NCI-H510A (cell line): ENCODE measurements around the gene ZBBX.
"Not testable (repeated sequence)": the region's sequence is repeated elsewhere in the genome, so short reads cannot be mapped to it uniquely, and the experiment has no call there.

Experiments
- DNase-seq: peaks from one replicate; lab custom pipeline; 2025; lab: John Stamatoyannopoulos, UW

ZBBX gene, protein sequence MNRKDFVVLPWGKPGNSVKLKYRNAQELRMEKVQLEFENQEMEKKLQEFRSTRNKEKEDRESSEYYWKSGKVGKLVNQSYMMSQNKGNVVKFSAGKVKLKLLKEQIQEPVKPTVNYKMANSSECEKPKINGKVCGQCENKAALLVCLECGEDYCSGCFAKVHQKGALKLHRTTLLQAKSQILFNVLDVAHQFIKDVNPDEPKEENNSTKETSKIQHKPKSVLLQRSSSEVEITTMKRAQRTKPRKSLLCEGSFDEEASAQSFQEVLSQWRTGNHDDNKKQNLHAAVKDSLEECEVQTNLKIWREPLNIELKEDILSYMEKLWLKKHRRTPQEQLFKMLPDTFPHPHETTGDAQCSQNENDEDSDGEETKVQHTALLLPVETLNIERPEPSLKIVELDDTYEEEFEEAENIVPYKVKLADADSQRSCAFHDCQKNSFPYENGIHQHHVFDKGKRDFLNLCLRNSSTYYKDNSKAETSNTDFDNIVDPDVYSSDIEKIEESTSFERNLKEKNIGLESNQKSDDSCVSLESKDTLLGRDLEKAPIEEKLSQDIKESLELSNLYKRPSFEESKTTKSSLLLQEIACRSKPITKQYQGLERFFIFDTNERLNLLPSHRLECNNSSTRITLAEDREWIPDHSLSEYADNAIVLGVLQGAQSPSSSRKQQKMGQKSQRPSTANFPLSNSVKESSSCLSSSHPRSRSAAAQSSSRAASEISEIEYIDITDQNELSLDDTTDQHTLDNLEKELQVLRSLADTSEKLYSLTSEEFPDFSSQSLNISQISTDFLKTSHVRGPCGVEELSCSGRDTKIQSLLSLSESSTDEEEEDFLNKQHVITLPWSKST

DNA sequence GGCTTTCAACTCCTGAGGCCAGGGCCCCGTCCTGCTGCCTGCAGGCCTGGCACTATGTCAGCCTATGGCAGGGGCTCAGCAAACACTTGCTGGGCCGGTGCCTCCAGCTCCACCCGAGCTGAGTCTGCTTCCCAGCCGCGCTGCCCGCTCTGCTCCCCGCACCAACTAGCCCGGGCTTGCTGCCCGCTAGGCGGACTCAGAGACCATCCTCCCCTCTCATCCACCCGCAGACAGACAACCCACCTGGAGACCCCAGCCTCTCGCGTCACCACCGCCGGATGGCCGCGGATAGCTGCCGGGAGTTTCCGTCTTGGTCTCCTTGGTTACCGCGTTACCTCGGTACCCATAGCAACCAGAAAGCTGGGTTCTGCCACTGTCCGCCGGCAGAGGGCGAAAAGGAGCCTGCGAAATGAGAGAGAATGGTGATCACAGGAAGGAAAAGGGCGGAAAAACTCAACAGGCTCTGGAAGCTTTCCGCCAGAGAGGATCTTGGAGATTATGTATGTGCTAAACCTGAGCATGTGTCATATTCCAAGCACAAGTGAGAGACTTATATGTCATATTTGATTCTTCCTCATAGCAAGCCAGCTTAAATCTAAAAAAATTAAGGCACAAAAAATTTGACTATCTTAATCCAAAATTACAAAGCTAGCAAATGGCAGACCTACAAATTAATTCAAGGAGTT, at the start of gene ZBBX:
TSS of gene ZBBX (minus strand) at position 294 of the 686 bp plus-strand sequence. CDS start 7,396 bp downstream, outside the sequence.
- DNase-seq: peak; percentile 45

DNA sequence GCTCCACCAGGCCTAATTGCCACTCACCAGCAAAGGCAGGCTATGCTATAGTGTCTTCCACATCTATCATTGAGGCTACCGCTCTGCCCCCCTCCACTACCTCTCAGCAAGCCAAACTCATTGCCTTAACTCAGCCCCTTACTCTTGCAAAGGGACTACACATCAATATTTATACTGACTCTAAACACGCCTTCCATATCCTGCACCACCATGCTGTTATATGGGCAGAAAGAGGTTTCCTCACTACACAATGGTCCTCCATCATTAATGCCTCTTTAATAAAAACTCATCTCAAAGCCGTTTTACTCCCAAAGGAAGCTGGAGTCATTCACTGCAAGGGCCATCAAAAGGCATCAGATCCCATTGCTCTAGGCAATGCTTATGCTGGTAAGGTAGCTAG, 46.9 kb upstream of the ZBBX start:
- DNase-seq: not testable (repeated sequence)

DNA sequence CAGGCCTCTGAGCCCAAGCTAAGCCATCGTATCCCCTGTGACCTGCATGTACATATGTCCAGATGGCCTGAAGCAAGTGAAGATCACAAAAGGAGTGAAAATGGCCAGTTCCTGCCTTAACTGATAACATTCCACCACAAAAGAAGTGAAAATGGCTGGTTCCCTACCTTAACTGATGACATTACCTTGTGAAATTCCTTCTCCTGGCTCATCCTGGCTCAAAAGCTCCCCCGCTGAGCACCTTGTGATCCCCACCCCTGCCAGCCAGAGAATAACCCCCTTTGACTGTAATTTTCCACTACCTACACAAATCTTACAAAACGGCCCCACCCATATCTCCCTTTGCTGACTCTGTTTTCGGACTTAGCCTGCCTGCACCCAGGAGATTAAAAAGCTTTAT, 42.3 kb upstream of the ZBBX start:
- not testable (repeated sequence) for DNase-seq

DNA sequence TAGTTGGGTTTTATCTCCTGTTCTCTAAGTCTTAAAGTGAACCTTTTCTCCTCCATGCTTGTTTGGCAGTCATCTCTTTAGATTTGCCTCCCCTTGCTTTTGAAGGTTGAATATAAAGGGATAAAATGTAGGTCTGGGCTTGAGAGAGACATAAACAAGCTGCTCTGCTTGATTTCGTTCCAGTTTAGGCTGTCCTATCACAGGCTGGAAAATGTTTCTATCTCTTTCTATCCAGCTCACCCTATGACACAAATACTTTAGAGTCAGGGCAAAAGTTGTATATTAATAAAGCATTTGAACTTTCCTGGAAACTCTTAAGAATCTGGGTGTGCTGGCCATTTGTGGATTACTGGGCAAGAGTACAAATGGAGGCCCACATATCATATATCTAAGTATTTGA, 29.5 kb upstream of the ZBBX start:
- DNase-seq: no peak

DNA sequence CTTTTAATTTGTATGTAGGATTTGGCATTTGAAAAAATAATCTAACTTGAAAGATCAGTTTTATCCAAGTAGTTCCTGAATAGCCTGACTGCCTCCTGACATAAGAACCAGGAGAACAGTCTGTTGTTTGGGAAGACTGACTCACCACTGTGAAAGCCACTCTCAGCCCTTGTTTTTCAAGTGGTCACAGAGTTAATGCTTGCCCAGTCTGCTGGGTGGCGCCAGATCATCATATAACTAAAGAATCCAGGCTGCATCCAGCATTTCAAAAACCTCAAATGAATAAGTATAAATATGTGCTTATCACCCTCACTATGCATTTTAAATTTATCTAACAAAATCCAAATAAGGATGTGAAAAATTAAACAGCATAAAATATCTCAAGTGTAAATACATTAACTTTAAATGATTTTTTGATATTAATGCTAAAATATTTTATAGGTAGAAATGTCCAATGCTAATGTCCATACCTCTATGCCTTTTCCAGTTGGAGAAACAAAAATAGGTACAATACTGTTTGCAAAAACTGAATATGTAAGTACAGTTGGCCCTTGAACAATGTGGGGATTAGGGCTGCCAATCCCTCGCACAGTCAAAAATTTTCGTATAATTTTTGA, 26.9 kb upstream of the ZBBX start:
- DNase-seq: peak; percentile 32

DNA sequence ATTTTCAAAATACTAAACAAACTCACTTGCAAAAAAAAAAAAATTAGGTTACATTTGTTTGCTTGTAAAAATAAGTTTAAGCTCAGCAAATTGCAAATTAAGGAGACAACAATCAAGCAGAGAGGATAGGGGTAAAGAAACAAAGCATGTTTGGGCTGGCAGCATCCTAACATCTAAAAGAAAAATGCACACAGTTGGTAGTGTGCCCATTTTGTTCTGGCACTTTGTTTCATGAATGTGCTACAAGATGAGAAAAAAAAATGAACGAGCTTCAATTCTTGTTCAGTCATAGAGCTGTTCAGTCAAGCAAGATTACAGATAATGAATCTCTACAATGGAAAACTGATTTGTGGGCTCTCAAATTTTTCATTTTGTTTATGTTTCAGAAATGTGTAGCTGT, 17.7 kb upstream of the ZBBX start:
- DNase-seq: no peak

DNA sequence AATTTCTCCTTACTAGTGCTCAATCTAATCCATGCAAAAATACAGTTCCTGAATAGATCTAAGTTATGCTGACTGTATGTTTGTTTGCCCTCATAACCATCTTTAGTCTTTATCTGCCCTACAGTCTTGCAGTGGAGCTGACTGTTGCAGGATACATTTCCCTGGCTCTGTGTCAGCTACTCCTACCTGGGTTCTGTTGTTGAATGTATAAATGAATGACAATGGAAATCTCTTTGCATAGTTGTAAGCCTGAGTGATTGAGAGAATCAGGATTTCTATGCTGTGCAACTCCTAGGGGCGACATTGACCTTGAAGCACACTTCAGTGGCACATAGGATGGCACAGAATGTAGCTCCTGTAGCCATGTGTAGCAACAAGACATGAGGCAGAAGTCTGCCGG, 16.0 kb upstream of the ZBBX start:
- DNase-seq: no peak

DNA sequence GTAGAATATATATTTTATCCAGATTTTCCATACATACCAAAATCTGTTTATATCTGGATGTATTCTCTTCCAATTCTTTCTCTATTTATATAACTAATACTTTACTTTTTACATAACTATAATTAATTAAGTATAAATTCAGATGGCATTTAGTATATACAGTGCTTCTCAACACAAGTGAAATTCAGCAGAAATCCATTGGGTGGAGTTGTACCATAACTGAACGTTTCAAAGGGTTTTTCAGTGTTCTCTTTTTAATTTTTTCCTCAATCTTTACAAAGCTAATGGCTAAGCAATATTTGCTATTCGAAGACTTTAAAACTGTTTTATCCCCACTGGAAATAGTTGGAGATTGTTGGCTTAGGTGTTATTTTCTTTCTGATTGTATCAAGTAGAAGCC, 13.9 kb upstream of the ZBBX start:
- no peak for DNase-seq

DNA sequence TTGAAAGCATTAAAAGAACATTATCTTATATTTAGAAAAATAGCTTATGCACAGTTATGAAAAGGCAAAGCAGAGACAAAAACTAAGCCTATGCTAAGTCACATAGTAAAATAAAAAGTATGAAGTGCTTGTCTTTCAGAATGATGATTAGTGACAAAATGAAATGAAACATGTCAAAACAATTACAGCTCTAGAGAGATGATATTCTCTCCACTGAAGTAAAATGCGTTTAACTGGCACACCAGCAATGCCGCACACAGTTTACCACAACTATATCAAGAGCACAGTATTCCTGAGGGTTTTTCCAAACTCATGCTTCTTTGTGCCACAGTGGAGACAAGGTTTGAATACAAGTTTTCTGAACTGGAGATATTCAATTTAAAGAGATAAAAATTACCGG, 2.1 kb upstream of the ZBBX start:
- DNase-seq: no peak

DNA sequence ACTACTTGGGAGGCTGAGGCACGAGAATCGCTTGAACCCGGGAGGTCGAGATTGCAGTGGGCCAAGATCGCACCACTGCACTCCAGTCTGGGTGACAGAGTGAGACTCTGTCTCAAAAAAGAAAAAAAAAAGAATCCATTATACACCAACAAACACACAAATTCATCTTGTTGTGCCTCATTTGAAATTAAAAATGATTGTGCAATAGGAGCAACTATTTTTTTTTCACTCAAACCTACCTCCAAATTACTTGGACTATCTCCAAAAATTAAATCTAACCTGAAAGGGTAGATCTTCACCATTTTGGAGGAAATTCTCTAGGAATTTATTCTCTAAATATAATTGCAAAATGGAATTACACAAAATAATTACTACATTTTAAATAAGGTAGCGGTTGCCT, 4.6 kb downstream of the ZBBX start:
- DNase-seq: no peak

DNA sequence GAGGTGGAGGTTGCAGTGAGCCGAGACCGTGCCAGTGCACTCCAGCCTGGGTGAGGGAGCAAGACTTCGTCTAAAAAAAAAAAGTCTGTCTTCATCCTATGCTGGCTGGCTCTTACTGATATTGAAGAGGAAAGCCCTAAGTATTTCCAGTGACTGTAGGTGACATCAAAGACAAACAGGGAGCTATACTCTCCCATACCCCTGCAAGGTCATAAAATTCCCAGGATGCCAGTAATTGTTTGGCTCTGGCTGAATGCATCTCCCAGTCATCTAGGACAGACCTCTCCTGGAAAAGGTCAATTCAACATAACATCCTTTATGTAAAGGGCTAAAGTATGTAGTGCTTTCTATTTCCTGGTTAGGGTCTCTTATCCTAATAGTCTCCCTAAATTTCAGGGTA, 8.0 kb downstream of the ZBBX start:
- DNase-seq: no peak

DNA sequence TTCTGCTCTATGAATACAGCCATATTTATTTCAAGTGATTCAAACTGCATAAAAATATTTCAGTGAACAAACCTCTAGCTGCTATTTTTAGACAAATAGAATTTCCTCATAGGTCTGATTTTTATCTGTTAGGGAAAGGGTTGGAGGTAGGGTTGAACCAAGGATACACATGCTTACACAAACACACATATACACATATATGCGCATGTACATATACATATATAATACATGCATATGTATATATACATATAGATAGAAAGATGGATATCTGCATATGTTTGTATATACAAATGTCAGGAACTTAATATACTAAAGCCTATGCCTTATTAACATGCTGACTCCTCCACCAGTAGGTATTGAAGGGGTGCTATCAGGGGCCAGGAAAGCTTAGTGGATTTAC, 18.1 kb downstream of the ZBBX start:
- no peak for DNase-seq

DNA sequence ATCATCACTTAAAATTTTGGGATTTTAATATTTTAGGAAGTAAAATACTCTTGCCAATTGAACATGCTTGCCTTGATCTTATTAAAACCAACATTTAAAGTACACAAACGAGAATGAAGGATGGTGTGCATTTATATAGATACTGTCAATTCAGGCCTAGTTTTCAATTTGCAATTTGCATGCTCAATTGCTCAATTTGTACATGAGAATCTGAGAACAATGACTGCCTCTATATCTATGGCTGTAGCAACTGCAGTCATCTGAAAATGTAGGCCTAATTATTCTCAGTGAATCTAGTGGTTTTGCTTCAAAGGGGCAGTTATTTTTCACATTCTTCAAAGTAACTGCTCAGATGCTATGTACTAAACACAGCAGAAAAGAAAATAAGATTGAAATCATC, 18.8 kb downstream of the ZBBX start:
- DNase-seq: no peak

DNA sequence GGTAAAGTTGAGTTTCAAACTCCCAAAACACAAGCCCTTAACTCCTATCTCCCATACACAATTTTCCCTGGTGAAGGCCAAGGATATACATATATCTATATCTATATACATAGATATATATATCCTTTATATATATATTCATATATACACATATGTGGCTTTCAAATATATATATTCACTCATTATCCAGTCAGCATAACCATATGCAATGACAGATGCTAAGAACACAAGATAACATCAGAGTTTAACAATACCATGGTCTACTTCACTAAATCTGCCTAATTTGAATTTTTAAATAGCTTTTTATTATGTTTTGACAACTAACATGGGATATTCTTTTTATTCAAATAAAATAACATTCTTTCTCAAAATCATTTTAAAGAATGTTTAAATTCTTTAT, 24.7 kb downstream of the ZBBX start:
- DNase-seq: no peak

DNA sequence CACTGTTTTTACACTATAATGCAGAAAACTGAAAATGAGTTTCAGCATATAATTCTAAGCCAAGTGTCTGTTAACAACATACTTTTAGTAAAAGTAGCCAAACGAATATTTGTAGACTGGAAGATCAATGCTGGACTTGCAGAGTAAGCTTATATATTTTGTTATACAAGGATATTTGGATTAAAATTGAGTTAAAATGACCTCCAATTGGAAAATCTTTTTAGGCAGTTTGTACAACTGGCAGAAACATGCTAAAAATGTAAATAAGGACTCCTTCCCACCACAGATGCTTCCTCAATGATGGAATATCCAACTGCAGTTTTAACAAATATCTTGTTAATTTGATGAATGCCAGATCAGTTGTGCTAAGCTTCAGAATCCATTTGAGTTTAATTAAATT, 25.3 kb downstream of the ZBBX start:
- DNase-seq: no peak

DNA sequence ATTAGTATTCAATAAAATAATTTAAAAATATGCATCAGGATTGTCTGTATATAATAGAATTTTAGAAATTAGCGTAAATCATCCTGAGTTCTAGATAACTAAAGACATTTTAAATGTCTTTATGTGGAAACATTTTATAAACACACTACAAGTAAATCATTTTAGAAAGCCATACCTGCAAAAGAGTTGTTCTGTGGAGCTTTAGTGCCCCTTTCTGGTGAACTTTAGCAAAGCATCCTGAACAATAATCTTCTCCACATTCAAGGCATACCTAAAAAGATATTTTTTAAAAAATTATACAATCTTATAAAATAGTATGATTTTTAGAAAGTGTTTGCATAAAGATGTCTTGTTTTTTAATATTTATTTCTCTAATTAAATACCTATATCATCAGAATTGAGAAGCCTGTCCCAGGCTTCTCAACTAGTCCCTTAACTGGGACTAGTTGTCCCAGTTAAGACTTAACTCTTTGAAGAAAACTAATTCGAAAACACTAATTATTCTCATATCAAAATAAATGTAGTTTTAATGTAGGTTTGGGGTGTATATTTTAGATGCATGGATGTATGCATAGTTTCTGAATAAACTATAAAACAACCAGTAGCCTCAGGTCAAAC, 29.7 kb downstream of the ZBBX start:
- DNase-seq: no peak

DNA sequence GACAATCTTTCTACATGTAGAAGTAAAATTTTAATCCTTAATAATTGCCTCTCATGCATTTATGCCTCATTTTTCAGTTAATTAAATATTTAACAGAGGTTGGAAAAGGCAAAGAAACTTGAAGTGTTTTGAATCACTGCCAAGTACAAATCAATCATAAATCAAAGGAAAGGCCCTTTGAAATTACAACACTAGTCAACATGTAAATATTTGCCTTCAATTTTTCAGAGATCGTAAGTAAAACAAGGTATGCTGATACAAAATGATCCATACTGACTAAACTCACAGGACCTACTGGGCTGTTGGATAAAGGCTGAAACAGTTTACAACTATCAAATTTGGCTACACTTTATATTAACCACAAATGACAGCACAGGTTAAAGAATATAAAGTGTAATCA, 33.9 kb downstream of the ZBBX start:
- no peak for DNase-seq

DNA sequence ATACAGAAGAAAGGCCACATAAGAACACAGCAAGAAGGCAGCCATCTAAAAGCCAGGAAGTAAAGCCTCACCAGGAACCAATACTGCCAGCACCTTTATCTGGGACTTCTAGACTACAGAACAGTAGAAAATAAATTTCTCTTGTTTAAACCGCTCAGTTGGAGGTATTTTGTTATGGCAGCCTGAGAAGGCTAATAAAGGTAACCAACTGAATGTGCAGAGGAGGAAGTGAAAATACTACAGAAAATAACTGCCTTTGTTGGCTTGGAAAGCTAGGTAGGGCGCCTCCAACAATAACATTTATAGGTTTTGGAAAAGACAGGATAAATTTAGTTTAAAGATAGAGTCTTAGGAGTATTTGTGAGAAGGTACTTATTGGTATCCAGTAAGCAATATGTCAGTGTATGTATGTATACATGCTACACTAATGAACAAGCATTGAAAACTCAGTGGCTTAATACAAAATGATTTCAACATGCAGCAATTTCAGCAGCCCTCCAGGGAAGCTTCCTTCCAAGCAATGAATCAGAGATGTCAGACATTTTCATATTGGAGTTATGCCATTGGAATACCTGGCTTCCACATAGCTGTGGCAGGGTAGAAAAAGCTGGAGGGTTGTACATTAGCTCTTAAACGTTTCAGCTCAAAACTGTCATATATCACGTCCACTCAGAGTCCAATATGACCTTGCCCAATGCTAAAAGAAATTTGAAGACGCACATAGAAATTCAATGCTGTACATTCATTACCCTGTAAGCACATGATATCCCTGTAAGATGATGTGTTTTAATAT, 48.9 kb downstream of the ZBBX start:
- no peak for DNase-seq

DNA sequence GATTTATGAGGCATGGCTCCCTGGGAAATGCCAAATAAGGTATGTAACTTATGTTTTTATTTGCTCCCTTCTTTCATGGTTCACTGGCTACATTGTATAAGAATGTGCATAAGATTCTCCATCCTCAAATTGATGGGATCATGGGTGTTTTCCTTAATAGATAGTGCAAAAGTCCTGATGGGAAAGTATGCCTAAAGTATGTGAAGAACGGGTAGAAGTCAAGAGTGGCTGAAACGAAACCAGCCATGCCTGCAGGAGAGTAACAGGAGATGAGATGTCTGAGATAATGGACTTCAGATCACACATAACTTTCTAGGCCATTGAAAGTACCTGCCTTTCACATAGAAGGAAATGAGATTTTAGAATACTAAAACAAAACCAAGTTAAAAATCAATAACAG, 56.5 kb downstream of the ZBBX start:
- no peak for DNase-seq

DNA sequence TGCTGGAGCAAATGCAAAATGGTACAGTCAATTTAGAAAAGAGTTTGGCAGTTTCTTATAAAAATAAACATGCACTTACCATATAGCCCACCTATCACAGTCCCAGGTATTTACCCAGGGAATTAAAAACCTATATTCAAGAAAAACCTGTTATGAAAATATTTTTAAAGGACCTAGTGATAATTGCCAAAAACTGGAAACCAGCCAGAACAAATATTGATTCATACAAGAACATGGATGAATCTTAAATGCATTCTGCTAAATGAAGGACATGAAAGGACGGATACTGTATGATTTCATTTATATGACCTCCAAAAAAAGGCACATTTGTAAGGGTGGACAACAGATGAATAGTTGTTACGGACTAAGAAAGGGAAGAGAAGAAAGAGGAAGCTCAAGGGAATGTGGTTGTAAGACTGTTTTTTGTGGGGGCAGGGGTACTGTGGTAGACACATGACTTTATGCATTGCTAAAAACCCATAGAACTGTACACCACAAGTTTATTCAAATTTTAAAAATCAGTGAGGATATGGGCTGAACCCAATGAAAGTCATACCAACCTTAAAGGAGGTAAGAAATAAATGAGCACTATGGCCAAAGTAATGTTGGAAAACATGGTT, 61.0 kb downstream of the ZBBX start:
- no peak for DNase-seq

DNA sequence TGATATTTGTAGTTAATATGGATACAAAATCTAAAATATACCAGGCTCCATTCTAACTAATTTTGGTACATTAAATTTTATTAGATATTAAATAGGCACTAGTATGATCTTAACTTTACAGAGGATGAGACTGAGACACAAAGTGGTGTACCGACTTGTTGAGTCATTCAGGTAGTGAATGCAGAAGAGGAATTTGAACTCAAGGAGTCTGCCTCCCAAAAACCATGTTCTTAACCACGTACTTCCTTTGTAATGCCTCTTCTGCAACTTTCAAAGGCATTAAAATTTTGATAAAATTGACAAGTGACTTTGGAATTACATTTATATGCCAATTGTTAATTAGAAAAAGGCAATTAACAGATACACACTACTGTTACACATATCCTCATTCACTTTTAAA, 61.8 kb downstream of the ZBBX start:
- DNase-seq: no peak
